ENCODE measurements around the gene MCM5.

MCM5 gene

DNA sequence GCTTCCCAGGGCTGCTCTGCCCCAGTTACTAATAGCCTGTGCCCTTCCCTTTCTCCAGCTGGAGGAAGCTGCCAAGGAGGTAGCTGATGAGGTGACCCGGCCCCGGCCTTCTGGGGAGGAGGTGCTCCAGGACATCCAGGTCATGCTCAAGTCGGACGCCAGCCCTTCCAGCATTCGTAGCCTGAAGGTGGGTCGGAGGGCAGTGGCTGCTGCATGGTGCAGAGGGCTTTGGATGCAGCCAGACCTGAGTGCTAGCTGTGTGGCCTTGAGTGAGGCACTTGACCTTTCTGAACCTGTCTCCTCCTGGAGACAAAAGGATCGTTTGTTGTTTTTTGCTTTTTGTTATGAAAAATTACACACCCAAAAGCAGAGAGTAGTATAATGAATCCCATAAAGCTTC lies 3.4 kb downstream of the MCM5 start:
- DNase-seq (ENCODE audit: low read depth), result no peak

DNA sequence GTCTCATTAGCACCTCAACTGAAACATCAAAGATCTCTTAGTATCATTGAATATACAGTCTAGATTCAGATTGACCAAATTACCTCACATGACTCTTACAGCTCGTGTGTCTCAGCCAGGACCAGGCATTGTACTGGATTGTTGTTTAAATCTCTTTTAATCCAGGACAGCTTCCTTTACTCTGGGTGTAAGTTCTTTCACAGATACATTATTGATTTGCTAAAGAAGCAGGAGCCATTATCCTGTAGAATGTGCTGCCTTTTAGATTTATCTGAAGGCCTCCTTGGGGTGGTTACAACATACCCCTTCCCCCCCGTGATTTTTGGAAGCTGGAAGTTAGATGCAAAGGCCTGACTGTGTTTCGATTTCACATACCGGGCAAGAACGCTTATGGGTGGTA lies 4.2 kb downstream of the MCM5 start:
- DNase-seq (ENCODE audit: low read depth), result no peak

GRCh38 chr22:35406443-35406842 lies 6.5 kb downstream of the MCM5 start:
- no peak for DNase-seq (ENCODE audit: low read depth)

GRCh38 chr22:35407362-35407761 lies 7.4 kb downstream of the MCM5 start:
- no peak for DNase-seq (ENCODE audit: low read depth)

- no peak for DNase-seq (ENCODE audit: low read depth)
Measured at GRCh38 chr22:35409783-35410662, 10.1 kb downstream of the MCM5 start.

- DNase-seq (ENCODE audit: low read depth), result no peak
Measured at GRCh38 chr22:35410663-35411034, 10.7 kb downstream of the MCM5 start.

DNA sequence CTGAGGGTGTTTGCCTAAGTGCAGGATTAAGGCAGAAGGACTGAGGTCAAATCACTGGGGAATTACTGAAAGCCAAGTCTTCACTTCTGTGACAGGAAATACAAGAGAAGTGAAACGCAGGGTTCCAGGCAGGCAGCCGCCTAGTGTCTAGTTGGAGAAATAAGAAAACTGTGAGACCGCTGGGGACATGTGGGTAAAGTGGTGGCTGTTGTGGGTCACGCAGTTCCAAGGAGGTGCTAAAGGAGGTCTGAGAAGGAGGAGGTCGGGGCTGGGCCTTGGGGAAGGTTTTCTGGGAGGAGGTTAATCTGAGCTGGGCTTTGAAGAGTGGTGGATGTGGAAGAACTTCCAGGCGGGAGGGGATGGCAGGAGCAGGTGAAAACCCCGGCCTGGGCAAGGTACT lies 11.2 kb downstream of the MCM5 start:
- DNase-seq (ENCODE audit: low read depth), result no peak

- no peak for DNase-seq (ENCODE audit: low read depth)
Measured at GRCh38 chr22:35413624-35414023, 13.7 kb downstream of the MCM5 start.

GRCh38 chr22:35417606-35418005 lies 17.7 kb downstream of the MCM5 start:
- no peak for DNase-seq (ENCODE audit: low read depth)

DNA sequence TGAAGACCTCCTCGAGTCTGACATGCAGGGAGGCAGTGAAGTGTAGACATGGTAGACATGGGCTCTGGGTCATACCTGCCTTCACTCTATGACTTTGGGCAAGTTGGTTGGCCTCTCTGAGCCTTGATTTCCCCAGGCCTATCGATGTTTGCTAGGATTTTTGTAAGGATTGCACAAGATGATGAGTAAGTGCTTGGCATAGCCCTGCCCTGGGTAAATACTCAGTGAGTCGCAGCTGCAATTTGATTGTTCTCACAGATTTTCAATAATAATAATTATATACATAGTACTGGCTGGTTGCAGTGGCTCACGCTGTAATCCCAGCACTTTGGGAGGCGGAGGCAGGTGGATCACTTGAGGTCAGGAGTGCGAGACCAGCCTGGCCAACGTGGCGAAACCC lies 18.1 kb downstream of the MCM5 start:
- no peak for DNase-seq (ENCODE audit: low read depth)

DNA sequence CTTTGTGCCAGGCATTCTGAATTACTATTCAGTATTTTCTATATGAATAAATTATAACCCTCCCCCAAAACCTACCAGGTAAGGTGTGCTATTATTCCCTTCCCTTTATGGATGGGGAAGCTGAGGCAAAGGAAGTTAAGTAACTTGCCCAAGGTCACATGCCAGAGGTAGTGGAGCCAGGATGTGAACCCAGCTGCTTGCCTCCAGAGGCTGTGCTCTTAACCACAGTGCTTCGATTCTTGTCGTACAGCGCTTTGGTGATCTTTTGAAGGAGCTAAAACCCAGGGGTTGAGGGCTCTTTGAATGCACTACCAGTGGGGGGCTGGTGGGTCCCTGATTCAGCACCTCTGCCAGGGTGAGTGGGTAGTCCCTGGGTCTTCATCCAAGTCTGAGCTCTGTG lies 18.8 kb downstream of the MCM5 start:
- DNase-seq (ENCODE audit: low read depth), result no peak

DNA sequence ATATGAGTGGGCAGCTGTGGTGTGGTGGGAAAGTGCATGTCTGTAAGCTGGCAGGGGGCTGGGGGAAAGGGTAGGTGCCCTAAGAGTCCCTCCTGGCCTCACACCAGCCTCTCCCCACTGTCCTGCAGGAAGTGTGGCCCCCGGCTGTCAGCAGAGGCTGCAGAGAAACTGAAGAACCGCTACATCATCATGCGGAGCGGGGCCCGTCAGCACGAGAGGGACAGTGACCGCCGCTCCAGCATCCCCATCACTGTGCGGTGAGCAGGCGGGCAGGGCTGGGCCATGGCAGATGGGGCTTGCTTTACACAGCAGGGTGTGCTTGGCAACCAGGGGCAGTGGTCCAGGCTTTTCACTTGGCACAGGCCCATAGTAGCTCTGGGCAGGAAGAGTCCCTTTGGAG lies 19.8 kb downstream of the MCM5 start:
- no peak for DNase-seq (ENCODE audit: low read depth)

GRCh38 chr22:35421121-35421520 lies 21.2 kb downstream of the MCM5 start:
- DNase-seq (ENCODE audit: low read depth), result no peak

DNA sequence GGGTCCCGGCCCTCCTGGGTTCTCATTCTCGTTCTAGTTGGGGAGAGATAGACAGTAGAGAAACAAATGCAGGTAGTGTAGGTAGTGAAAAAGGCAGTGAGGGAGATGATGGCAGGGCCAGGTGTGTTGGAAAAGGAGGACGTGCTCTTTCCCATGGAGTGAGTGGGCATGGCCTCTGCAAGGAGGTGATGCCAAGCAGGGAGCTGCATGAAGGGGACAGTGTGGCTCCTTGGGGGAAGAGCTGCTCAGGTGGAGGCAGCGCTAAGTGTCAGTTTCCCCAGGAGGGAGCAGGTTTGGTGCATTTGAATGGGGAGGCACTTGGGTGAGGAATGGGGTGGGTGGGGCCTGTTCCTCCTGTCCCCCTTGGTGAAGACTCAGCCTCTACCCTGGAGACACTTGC lies 22.2 kb downstream of the MCM5 start:
- no peak for DNase-seq (ENCODE audit: low read depth)

GRCh38 chr22:35422936-35423335 lies 23.0 kb downstream of the MCM5 start:
- no peak for DNase-seq (ENCODE audit: low read depth)

DNA sequence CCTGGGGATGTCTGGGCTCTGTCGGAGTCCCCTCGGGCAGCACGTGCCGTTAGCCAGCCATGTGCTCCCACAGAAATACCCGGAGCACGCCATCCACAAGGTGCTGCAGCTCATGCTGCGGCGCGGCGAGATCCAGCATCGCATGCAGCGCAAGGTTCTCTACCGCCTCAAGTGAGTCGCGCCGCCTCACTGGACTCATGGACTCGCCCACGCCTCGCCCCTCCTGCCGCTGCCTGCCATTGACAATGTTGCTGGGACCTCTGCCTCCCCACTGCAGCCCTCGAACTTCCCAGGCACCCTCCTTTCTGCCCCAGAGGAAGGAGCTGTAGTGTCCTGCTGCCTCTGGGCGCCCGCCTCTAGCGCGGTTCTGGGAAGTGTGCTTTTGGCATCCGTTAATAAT lies 24.1 kb downstream of the MCM5 start:
- DNase-seq (ENCODE audit: low read depth), result no peak

GRCh38 chr22:35424761-35425160 lies 24.8 kb downstream of the MCM5 start:
- DNase-seq (ENCODE audit: low read depth), result no peak

GRCh38 chr22:35425546-35425945 lies 25.6 kb downstream of the MCM5 start:
- DNase-seq (ENCODE audit: low read depth), result no peak

DNA sequence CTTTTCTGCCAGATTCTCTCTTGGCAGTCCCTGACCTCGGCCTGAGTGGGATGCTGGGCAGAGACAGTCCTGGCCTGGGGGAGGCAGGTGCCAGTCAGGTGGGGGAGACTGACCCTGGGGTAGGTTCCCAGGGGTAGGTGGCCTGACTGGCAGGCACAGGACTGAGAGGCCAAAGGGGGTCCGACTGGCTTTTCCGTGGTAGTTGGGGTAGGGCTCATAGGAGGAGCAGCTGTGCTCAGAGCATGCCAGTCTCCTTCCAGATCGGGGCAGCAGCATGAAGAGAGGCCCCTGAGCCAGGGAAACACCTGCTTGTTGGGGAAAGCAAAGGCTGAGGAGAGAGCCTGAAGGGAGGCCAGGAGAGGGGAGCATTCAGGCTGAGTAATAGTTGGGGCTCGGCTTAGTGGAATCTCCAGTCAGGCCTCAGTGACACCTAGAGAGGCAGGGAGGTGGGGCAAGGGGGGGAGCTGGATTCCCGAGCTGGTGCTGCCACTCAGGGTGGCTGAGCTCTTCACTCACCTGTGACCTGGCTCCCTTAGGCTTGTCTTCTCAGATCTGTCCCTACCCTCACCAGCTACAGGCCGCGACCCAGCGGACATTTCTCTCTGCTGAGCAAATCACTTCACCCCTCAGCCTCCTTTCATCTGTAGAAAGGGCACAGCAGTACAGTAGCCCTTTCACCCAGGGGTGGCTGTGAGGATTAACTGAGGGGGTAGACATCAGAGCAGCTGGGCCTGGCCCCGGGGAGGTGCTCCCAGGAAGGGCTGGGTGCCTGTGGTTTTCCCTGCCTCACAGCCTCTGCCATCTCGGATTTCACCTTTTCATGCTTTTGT lies 26.2 kb downstream of the MCM5 start:
- no peak for DNase-seq (ENCODE audit: low read depth)

GRCh38 chr22:35426801-35427140 lies 26.8 kb downstream of the MCM5 start:
- no peak for DNase-seq (ENCODE audit: low read depth)

DNA sequence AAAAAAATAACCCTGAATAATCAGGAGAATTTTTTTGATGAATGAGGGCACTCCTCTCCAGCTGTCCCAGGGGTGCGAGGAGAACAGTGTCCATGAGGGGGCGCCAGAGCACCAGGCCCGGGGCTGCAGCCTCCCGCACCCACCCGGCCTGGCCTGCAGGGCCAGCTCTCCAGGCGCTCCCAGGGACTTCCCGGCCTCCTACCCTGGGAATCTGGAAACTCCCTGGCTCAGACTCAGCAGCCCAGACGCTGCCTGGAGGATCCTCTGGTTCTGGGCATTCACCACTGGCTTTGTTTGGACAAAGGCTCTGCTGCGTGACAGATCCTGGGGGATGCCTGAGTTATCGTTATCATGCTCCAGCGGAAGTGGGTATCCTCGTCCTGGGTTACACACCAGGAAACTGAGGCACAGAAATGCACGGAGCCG lies 31.0 kb downstream of the MCM5 start:
- DNase-seq (ENCODE audit: low read depth), result no peak

GRCh38 chr22:35431483-35432227 lies 31.7 kb downstream of the MCM5 start:
- no peak for DNase-seq (ENCODE audit: low read depth)
